GM19043 (cell line): Measurements from ENCODE around the gene OR2T29.
"Not testable (repeated sequence)": the region's sequence is repeated elsewhere in the genome, so short reads cannot be mapped to it uniquely, and the experiment has no call there.

Source experiments
- ATAC-seq: cut with Tn5 transposase; IDR thresholded peaks from one replicate; pipeline ENCODE4 v1.9.1; 2021; ENCODE audit warnings: low read depth; ENCODE audit not compliant: unreplicated experiment

OR2T29 gene, protein sequence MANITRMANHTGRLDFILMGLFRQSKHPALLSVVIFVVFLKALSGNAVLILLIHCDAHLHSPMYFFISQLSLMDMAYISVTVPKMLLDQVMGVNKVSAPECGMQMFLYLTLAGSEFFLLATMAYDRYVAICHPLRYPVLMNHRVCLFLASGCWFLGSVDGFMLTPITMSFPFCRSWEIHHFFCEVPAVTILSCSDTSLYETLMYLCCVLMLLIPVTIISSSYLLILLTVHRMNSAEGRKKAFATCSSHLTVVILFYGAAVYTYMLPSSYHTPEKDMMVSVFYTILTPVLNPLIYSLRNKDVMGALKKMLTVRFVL

DNA sequence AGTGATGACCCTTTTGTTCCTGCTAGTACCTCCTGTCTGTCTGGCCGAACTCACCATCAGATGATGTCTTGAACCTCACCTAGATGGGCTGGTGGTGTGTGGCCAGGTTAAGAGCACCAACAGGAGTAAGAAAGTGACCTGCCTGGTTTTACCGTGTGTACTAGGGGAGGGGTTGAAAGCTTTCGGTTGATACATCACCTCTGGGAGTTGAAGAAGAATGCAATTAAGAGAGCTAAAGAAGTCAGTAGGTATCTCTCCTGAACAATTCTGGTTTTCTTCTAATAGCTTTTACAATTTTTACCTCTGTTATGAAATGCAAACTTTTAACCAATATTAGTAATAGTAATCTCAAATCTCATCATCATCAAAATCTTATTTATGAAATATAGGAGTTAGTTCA is at the start of gene OR2T29:
TSS of gene OR2T29 (minus strand) at position 101 of the 400 bp plus-strand sequence. CDS start 3,281 bp downstream, outside the sequence.
- not testable (repeated sequence) for ATAC-seq

DNA sequence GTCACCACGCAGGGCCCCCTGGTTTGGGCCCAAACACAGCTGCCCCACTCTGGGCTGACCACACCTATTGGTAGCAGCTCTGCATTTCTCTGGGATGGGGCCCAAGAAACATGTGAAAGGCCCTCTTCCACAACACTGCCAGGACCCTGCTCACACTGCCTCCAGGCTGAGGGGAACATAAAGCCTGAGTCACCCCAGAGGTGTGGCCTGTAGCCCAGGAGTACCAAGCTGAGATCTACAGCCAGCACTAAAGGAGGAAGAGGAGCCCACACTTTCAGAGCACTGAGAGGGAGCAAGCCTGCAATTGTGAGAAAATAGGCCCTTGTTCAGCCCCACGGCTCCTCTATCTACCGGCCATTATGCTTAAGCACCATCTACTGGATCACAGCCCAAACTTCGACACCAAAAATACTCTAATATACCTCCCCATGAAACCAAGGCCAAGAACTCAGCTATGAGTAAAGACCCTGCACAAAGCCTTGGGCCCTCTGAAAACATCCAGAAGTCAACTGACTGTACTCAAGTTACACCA is 49.4 kb upstream of the OR2T29 start:
- no peak for ATAC-seq

DNA sequence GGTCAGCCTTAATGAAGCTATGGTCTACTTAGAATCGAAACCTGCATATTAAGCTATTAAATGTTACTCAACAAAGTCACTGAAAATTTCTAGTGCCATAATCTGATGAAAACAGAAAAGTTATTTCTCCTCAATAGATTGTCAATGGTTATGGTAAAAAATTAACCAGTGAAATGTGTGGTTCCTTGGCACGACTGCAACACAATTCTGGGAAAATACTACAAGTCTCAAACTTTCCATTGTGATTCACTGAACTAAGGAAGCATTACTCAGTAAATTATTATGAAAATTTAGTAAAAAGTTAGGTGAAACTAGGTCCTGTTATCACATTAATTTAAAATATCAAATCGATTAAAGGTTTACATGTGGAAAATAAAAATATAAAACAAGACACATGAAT is 47.7 kb upstream of the OR2T29 start:
- no peak for ATAC-seq

DNA sequence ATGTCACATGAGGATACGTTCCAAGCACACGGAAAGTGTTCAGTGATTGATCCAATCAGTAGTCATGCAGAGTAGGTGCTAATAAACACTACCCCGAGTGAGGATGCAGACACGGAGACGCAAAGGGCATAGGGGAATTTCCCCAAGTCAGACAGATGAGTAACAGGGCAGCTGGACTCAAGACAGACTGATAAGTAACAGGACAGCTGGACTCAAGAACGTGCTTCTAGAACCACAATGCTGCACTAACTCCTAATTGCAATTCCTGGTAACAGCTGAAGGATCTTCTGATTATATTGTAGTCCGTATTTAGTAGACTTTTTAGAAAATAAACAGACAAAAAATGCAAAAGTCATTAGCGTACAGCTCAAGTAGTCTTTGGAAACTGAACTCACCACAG is 36.8 kb upstream of the OR2T29 start:
- no peak for ATAC-seq

DNA sequence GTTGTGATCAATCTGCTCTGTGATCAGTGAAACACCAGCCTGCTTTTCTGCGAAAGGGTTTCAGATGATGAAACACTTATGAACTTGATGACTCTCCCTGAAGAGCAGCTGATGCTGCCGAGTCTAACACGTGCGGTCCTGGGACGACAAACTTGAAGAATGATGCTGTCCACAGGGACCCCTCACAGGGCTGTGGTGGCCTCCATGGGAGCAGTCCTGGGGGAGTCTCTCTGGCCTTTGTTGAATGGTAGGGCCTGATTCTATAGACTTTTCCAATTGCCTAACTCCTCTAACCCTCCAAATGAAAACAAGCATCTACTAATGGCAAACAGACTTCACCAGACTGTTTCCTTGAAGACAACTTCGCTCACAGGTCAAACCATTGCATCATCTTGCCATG is 35.0 kb upstream of the OR2T29 start, which contains the start of gene OR2T10:
TSS of gene OR2T10 (minus strand) at position 112 of the 400 bp plus-strand sequence. CDS start 3,932 bp downstream, outside the sequence.
- no peak for ATAC-seq

DNA sequence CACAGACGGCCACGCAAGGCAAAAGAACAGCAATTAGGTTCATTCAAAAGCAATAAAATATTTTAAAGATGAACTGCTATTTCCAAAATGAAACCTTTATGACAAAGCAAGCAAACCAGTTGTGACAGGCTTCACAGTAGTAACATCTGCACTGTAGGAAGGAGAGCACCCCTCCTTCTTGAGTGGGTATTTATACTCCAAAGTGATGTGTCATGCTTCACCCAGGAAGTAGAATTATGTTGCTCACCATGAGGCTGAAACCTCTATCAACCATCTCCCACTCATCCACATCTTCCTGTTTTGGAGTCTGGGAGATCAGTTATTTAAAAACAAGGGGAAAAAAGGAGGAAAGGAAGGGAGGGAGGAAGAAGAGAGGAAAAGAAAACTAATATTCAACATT is 34.0 kb upstream of the OR2T29 start:
- no peak for ATAC-seq

DNA sequence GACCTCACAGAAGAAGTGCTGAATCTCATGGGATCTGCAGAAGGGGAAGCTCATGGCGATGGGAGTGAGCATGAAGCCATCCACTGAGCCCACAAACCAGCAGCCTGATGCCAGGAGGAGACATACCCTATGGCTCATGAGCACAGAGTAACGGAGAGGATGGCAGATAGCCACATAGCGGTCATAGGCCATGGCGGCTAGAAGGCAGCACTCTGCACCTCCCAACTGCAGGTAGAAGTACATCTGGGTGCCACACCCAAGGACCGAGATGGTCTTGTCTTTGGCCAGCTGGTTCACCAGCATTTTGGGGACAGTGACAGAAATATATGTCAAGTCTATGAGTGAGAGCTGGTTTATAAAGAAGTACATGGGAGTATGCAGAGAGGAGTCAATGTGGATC is 30.7 kb upstream of the OR2T29 start:
- ATAC-seq = no peak

DNA sequence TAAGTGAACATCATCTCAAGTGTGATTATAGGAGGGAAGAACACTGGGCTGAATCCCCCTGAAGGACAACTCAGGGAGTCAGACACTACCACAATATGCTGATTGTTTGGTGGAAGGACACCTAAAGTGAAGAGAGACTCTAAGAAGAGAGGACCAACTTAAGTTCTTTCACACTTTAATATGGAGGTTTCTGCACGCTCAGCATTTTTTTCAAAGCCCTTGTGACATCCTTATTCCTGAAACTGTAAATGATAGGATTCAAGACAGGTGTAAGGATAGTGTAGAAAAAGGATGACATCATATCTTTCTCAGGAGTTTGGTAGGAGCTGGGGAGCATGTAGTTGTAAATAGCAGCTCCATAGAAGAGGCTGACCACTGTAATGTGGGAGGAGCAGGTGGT is 30.1 kb upstream of the OR2T29 start:
- ATAC-seq = no peak

DNA sequence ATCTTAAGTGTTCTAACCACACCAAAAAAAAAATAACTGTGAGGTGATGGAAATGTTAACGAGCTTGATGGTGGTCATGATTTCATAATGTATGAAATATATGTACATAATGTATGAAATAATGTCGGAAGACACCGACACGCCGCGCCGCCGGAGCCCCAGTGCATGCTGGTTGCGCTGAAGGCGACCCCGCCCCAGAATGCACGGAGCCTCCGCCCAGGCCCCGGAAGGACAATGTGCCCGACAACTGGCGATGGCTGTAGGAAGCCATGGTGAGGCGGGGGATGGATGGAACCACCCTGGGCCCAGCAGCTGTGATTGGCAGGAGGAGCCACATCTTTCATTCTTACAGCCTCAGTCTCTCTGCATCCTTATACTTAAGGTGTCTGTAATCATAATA is 27.5 kb upstream of the OR2T29 start:
- ATAC-seq = no peak

DNA sequence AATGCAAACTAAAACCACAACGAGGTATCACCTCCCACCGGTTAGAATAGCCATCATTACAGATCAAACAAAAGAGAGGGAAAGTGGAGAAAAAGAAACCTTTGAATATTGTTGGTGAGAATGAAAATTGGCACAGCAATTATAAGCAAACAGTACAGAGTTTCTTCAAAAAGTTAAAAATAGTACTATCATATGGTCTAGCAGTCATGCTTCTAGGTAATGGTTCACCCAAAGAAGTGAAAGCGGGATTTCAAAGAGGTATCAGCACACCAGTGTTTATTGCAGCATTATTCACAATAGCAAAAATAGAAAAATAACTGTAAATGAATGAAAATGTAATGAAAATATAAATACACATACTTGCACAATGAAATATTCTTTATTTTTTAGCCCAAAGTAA is 26.8 kb upstream of the OR2T29 start:
- ATAC-seq = no peak

DNA sequence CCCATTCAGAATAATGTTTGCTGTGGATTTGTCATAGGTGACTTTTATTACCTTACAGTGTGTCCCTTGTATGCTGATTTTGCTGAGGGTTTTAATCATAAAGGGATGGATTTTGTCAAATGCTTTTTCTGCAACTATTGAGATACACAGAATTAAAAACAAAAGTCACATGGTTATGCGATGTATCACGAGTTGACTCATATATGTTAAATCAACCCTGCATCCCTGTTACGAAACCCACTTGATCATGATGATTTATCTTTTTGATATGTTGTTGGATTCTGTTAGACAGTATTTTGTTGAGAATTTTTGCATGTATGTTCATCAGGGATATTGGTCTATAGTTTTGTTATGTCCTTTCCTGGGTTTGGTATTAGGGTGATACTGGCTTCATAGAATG is 22.7 kb upstream of the OR2T29 start:
- no peak for ATAC-seq

DNA sequence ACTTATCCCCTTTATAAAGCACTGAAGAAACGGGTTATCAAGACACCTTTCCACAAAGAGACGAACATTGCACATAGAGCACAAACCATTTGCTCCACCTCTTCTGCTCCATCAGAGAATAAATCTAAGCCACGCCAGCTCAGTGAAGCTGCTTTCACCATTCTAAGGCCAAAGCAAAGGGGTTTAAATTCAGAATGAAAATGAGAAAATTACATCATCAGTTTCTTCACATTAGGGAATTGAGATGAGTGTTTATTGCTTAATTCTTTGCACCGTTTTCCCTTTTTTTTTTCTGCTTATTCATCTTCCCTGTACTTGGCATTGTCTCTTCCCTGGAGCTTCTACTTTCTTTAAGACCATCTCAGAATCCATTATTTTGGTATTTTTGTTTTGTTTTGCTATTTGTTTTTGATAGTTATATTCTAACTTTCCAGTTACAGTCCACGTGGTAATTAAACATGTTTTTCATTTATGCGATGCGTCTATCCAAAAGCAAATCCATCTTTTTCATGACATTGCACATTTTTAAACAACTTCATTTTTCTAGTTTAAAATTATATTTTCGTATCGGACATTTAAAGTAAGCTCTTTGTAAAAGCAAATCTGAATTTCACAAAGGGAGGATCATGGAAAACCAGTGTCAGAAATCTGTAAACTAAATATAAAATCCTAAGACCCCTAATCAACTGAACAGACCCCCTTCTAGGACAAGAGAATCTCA is 13.8 kb upstream of the OR2T29 start:
- no peak for ATAC-seq

DNA sequence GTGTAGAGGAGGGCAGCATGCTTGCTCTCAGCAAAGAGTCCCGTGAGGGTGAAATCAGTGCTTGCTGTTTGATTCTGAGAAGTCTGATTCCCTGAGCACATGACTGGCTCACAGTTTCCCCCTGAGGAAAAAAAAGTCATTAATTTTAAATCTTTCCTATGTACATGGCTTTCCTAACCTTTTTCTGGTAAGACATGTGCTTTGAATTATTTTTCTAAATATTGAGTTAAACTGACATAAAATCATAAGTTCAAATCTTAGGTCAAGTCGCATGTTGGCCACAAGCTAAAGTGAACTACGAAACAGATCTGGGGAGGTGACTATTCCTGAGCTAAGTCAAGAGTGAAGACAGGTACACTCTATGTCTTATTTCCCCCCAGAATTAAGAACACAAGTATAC is 12.1 kb upstream of the OR2T29 start, which contains the start of gene OR2T34:
TSS of gene OR2T34 (minus strand) at position 101 of the 400 bp plus-strand sequence. CDS start at position 101, 0 bp downstream.
- not testable (repeated sequence) for ATAC-seq

DNA sequence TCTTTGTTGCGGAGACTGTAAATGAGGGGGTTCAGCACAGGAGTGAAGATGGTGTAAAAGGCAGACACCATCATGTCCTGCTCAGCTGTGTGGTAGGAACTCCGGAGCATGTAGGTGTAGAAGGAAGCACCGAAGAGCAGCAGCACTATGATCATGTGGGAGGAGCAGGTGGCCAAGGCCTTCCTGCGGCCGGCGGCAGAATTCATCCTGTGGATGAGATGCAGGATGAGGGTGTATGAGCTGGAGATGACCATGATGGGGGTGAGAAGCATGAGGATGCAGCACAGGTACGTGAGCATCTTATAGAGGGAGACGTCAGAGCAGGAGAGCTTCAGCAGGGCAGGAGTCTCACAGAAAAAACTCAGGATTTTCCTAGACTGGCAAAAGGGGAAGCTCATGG is 11.3 kb upstream of the OR2T29 start:
- ATAC-seq = not testable (repeated sequence)

DNA sequence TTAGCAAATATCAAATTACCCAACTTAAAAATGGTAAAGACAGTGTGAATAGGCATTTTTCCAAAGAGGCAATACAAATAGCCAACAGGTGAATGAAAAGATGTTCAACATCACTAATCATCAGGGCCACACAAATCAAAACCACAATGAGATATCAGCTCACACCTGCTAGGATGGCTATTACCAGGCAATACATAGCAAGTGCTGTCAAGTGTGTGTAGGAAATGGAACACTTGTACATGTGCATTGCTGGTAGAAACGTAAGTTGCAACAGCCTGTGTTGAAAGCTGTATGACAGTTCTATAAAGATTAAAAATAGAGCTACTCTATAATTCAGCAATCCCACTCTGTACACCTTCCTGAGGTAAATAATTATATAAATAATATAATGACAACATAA is 9.5 kb upstream of the OR2T29 start:
- ATAC-seq = peak; percentile 69

DNA sequence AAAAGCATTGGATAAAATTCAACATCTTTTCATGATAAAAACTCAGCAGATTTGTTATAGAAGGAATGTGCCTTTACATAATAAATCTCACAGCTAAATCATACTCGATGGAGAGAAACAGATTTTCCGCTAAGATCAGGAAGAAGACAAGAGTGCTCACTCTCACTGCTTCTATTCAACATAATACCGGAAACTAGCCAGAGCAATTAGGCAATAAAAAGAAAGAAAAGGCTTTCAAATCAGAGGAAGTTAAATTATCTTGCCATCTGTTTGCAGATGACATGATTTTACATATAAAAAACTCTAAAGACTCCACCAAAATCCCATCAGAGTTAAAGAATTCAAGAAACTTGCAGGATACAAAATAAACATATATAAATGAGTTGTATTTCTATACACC is 8.2 kb upstream of the OR2T29 start:
- ATAC-seq = not testable (repeated sequence)

DNA sequence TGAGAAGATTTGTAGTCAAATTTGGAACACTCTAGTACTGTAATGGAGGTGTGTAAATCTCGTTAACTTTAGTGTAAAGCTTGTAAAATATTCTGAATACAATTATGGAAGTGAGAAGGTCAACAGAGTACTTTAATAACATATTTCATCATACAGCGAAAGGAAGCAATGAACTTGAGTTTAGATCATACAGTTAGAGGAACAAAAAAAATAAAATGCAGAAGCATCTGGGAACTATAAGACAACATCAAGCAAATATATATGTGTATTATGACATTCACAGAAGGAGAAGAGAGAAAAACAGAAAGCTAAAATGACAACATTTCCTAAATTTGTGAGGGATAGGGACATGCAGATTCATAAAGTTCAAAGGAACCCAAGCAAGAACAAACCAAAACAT is 6.5 kb upstream of the OR2T29 start:
- not testable (repeated sequence) for ATAC-seq

DNA sequence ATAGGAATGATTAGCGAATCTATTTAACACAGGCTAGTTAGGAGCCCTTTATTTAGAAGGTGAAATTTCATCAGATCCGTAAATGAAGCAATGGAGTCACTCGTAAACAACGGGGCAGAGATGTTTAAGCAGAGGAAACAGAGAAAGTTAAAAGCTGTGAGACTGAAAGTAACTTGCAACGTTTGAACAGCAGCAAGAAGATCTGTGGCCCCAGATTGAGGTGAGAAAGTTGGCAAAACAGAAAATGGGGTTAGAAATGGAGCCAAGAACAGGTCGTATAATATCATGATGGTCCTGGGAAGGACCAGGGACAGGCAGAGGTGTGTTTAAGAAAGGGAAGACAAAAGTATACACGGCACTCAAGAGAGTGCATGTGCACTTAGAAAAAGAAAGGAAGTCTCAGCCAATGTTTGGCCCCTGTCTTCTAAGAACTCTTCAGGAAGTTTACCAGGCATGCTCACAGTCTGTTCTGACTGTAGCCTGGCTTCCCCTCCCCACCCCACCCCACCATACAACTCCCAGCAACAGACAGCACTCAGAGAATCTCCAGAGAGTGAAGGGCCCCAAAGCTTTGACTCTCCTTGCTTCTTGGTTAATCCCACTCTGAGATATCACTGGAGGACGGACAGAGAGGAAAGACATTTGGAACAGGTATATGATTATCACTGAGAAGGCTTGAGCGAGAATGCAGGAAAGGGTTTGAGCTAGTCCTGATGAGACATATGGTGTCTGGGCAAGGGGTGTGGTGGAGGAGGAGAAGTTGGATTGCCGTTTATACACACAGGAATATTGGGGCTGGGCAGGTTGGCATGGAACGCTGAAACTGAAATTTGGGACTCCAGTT is 3.2 kb upstream of the OR2T29 start:
- ATAC-seq = peak; percentile 59

DNA sequence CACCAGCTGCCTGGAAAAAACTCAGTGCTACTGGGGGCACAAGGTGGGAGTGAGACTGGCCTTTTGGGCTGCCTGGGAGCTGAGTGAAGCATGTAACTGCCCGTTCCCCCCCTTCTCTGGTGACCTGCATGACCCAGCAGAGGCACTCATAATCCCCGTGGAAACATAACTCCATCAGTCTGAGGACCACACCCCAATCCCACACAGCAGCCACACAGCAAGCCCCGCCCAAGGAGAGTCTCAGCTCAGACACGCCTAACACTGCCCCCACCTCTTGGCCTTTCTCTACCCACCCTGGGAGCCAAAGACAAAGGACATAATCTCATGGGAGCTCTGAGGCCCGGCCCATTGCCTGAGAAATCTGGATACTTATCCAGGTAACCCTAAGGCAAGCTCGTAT is 11.5 kb downstream of the OR2T29 start:
- not testable (repeated sequence) for ATAC-seq

DNA sequence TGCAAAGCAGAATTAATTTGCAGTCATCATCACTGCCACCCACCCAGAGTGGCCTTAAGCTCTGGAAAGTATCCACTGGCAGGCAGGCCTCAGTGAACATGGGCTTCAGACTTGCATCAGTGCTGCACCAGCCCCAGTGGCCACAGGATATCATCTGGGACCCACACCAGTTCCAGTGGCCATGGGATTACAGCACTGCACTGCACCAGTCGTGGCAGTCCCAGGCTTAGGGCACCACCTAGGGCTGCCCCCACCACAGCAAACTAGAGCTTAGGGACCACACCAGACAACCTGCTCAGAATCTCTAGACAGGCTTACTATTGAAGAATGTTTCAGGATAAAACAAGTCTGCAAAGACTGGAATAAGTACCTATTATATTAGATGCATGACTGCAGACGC is 15.2 kb downstream of the OR2T29 start:
- not testable (repeated sequence) for ATAC-seq

DNA sequence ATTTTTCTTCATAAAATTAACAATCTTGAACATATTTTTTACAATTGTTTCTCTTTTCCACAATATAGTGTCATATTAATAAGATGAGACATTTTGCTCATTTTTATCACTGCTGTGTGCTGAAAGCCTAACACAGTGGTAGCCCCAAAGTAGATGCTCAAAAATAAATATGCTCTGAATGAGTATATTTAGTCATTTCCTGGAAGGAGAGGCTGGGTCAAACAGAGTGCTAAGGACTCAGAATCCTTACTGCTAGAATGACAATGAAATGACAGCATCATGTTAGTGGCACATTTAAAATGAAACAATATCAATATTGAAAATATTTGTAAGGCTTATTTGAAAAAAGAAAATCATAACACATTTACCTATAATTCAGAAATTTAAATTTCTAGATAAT is 25.1 kb downstream of the OR2T29 start:
- ATAC-seq = not testable (repeated sequence)
